HG03135 (cell line): ENCODE data around the gene RBM20.

Source experiments
- ATAC-seq: cut with Tn5 transposase; IDR thresholded peaks from one replicate; pipeline ENCODE4 v1.9.1; 2021; ENCODE audit warnings: mild to moderate bottlenecking, moderate library complexity; ENCODE audit not compliant: unreplicated experiment

RBM20 gene

GRCh38 chr10:110730345-110731050 lies 86.4 kb downstream of the RBM20 start:
- ATAC-seq, result no peak

GRCh38 chr10:110733218-110733952 lies 89.2 kb downstream of the RBM20 start:
- ATAC-seq, result no peak

GRCh38 chr10:110735620-110736027 lies 91.5 kb downstream of the RBM20 start:
- no peak for ATAC-seq

- ATAC-seq, result no peak
These were observed 93.9 kb downstream of the RBM20 start for GRCh38 chr10:110737886-110738634.

- no peak for ATAC-seq
These were observed 95.7 kb downstream of the RBM20 start for GRCh38 chr10:110739811-110740271.

GRCh38 chr10:110742801-110743200 lies 98.7 kb downstream of the RBM20 start:
- no peak for ATAC-seq

GRCh38 chr10:110744782-110745181 lies 100.6 kb downstream of the RBM20 start:
- no peak for ATAC-seq

- peak; percentile 60 for ATAC-seq
These were observed 102.2 kb downstream of the RBM20 start for GRCh38 chr10:110746254-110746826.

- ATAC-seq, result no peak
These were observed 103.0 kb downstream of the RBM20 start for GRCh38 chr10:110746969-110747608.

- no peak for ATAC-seq
These were observed 103.7 kb downstream of the RBM20 start for GRCh38 chr10:110747609-110748464.

- no peak for ATAC-seq
These were observed 104.8 kb downstream of the RBM20 start for GRCh38 chr10:110748970-110749369.

- ATAC-seq, result no peak
These were observed 106.8 kb downstream of the RBM20 start for GRCh38 chr10:110750931-110751330.

- ATAC-seq, result no peak
These were observed 107.7 kb downstream of the RBM20 start for GRCh38 chr10:110751850-110752249.

GRCh38 chr10:110753462-110753861 lies 109.3 kb downstream of the RBM20 start:
- no peak for ATAC-seq

- no peak for ATAC-seq
These were observed 110.4 kb downstream of the RBM20 start for GRCh38 chr10:110754375-110755105.

GRCh38 chr10:110755781-110756180 lies 111.6 kb downstream of the RBM20 start:
- no peak for ATAC-seq

GRCh38 chr10:110756876-110757275 lies 112.7 kb downstream of the RBM20 start:
- no peak for ATAC-seq

GRCh38 chr10:110757586-110757985 lies 113.5 kb downstream of the RBM20 start:
- no peak for ATAC-seq

- ATAC-seq, result no peak
These were observed 114.1 kb downstream of the RBM20 start for GRCh38 chr10:110758128-110758765.
